UCSD-AML1 (cell line): ENCODE results near the gene SMAD7.
"Not testable (repeated sequence)": the region's sequence is repeated elsewhere in the genome, so short reads cannot be mapped to it uniquely, and the experiment has no call there.

Experiments
- DNase-seq: peaks from one replicate; lab custom pipeline; 2025; ENCODE audit not compliant: unreplicated experiment; lab: John Stamatoyannopoulos, UW

The SMAD7 gene

DNA sequence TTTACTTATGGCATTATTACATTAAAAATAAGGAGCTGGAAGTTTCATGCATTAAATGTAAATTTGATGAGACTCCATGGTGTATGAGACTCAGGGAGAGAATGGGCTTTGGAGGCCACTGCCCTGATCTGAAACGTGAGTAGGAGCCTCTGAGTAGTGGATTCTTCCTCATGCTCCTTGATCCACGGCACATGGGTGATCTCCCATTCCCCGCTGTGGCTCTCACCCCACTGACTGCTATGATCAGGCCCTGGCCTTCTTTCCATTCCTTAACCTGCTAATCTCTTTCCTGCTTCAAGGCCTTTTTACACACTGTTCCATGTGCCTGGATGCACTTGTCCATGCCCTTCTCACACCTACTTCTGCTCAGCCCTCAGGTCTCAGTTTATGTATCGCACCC, 68.4 kb downstream of the SMAD7 start:
- no peak for DNase-seq

DNA sequence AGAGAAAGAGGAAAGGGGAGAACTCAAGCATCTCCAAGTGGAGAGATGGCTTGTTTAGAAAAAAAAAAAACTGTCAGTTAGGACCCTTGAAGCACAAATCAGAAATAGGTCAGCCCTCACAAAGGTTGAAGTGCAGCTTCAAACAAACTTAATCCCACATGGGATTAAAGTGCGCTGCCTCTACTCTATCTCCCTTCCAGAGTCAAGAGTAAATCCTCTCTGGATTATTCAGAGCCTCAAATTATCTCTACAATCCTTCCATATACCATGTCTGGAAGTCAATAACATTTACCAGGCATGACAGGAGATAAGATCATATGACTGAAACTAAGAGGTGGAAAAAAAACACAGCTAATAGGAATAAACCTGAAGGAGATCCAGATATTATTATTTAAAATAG, 69.8 kb downstream of the SMAD7 start:
- DNase-seq = no peak

DNA sequence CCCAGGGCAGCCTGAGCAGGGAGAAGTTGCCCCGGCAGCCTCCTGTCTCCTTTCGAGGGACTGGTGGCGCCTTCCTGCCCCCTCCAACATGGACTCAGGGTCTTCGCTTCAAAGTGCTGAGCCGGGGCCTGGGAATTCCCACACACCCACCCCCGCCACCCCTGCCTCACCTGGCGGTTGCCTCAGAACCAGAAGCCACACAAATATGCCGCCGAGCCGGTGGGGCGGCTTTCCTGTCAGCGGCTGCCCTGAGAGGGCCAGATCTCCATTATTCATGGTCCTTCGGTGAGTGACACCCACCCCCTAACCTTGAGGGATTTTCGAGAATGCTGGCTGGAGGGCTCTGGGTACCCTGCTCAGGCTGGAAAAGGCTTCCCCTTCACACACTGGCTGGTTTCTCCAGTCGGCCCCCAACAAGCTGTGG, 71.7 kb downstream of the SMAD7 start:
- no peak for DNase-seq

DNA sequence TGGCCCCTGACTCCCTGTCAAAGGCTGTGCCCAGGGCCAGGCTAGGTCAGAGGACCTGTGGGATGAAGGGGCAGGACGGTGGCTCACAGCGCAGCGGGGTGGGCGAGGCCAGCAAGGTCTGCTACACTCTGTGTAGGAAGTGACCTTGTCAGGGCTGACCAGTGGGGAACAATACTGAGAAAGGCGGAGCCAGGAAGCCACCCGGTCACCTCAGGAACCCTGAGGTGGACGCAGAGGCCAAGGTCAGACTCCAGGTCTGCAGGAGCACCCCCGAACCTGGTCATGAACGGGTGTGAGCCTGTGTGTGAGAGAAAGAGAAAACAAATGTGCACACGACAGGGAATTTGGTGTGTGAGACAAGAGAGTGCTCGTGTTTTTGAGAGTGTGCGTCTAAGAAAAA, 72.3 kb downstream of the SMAD7 start:
- no peak for DNase-seq

DNA sequence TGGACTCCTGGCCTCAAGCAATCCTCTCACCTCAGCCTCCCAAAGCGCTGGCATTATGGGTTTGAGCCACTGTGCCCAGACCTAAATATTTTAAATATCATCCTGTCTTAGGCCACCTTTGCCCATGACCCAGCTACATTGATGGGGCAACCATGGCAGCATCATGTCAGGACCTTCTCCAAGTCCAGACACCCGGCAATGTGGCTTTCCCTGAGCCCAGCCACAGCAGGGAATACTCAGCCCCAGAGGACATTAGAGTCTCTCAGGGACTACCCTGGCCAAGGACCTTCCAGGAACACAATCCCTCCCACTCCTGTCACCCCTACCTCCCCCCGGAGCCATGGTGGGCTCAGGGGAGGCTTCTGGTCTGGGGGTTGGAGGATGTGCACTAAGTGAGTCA, 72.8 kb downstream of the SMAD7 start:
- no peak for DNase-seq

DNA sequence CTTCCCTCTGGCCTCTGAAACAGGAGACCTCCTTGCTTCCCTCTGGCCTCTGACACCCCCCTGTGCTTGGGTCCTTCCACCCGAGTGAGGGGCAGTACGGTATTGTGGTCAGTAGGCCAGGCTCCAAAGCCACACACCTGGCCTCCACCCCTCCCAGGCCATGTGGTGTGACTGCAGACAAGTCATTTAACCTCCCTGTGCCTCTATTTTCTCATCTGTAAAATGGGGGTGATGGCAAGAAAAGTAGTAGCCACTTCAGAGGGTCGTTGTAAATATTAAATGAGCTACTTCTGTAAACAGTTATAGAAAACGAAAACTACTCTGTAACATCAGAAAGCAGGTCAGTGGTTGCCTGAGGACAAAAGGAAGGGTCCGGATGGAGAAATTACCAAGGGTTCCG, 74.2 kb downstream of the SMAD7 start:
- DNase-seq = no peak

DNA sequence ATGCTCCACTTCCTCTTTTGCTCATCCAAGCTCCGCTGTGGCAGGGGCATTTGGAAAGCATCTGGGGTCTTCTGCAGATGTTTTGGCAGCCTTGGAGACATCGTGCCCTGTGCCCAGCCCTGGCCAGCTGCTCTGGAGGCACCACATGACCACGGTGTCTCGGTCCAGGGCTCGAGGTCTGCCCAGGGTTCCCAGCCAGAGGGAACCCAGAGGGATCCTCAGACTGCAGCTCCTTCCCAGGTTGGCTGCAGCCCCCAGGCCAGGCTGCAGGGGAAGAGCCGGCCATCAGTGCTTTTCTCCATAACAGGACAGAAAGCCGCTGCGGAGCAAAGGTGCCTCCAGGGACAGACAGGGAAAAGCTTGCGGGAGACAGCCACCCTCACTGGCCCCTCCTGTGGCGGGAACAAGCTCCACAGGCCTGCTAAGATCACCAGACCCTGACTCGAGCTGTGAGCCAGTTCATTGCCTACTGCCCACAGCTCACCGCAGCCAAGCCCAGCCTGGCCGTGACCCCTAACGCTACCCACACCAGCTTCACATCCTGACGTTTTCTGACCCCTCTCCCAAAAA, 74.7 kb downstream of the SMAD7 start:
- DNase-seq = no peak

DNA sequence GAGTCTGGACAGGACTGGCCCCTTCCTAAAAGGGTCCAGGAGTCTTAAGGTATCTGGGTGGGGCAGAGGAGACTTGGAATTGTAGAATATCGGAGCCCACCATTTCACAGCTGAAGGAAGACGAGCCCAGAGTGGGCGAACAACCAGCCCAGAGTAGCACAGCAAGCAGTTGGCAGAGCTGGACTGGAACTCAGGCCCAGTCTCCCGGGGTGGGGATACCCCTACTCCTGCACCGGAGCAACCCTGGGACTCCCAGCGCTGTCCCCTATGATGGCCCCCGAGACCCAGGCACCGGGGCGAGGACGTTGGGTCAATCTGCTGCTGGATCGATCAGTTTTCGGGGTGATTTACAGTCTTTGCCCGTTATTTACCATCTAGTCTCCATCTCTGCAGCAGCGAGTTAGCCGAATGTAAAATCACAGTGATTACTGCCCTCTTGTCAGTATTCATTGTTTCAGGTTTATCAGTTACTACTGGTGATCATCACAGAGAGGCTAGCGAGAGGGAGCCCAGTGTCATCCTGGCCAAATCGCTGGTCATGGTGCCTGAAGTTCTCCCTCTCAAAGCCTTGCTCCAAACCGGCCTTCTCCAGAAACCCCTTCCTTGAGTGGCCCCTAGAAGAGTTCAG, 75.3 kb downstream of the SMAD7 start:
- no peak for DNase-seq

DNA sequence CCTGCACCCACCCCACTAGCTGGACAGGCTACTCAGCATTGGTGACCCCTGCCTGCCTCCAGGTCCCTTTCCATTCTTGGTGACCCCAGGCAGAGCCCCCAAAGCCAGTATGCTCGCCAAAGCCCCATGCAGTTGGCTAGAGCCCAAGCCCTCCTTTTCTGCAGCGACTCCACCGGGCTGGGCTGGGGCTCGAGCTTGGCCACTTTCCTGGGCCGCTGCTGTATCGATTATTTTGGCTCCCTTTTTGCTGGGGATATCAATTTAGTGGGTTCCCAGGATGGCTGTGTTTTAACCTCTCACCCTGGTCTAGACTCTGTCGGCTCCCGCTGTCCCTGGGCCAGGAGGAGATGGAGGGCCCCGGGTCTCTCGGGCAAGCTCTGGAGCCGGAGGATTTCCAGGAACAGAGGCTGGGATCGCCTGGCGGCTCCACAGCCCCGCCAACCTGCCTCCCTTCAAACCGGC, 76.0 kb downstream of the SMAD7 start:
- DNase-seq = no peak

DNA sequence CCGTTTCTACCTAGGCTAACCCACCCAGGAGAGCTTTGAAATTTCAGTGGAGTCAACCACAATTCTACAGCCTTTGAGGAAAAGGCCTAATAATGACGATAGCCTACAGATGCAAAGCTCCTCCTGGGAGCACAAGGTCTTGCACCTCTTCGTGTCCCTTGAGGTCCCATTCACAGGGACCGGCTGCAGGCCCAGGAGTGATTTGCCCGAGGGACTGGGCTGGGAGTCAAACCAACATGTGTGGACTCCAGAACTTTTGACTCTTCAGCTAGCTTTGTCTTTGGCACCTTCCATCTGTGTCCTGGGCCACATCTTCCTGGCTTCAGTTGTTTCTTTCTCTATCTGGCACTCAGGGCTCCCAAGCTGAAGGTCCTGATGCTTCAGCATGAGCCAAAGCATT, 76.5 kb downstream of the SMAD7 start:
- DNase-seq = no peak

DNA sequence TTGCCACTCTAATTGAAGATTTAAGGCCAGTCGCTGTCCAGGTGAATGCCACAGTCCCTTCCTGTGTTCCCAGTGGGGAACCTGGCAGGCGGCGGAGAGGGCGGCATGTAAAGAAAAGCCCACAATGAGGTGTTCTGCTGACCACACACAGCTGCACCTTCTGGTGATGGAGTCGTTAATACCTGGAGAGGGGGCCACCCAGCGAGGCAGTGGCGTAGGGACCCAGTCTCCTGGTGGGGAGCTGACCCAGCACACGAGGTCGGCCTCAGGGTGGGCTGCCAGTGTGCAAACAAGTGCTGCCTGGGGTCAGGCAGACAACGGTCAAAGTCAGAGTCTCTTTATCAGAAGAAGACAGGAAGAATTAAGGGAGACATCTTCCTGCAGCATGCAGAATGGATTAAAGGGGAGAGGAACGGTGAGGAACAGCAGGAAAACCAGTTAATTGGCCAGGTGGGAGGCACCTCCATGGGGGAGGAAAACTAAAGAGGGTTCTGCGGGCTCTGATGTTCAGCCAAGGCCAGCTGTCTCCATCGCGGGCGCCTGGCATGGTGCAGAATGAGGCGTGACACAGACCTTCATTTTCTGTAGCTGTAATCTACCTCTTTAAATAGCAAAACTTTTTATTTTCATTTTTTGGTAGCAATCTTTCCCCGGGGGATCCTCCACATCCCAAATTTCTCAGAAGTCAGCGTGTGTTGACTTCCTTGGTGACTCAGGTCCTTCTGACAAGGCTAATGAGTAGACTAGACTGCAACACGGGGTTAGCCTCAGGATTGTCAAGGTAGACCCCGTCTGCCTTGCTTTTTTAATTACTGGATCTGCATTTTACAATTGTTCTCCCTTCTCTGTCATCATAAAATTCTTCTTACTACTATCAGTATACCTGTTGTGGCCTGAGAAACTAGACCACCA, 78.3 kb downstream of the SMAD7 start:
- no peak for DNase-seq

DNA sequence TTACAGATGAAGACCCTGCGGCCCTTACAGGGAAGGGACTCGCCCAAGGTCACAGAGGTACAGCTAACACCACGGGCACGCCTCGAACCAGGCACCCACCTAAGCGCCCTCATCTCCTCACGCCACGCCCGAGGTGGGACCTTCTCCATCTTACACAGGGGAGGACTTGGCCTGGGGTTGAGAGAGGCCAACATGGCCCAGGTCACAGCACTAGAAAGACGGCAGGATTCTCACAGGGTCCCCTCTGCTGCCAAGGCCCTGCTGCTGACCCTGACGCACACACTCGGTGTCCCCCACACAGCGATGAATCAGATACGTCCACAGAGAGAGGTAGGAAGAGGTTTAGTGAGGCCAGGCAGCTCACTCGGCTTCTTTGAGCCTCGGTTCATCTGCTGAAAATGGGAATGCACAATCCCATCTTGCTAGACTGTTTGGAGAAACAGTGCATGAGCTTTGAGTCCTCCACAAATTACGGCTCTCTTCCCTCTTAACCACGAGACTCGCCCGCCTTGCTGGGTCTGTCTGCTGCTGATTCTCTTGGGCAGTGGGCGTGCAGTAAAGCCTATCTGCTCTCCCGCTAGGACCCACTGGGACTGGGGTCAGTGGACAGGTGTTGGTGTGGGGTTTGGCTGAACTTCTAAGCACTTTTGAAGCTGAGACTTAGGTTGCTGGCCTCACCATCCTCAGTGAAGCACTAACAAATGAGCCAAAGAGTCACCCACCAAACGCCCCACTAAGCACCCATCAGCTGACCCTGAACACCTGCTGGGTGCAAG, 79.2 kb downstream of the SMAD7 start:
- no peak for DNase-seq

DNA sequence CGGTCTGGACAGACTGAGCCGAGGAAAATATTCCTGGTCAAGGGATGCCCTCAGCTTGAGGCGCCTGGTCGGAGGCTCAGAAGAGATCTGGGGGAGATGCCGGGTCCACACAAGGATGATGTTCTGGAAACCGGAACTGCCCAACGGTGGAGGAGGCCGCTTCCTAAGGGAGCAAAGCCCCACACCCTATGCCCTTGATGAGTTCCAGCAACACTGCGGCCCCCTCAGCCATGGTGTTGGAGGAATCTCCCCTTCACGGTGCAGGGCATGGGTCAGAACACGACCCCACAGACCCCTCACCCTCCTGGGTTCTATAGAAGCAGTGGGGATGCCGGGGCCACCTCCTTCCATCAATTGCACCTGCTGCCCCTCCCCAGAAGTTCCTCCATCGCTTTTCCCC, 79.8 kb downstream of the SMAD7 start:
- DNase-seq = not testable (repeated sequence)
